ENCODE data around the gene ZBTB9. TPM values are rescaled to one million over a fixed set of nuclear protein-coding genes. Genes with fewer than 3 reads are reported as not detected.

The ZBTB9 gene
- total RNA-seq, 2 donors from 2014 or later: 4.4 to 5.9 TPM

GRCh38 chr6:33430334-33430733 lies 24.0 kb upstream of the ZBTB9 start:
- intact Hi-C loops (cut with DNase I): no loop called here
- no peak for ATAC-seq
- DNase-seq: no peak

GRCh38 chr6:33430991-33431879 lies 23.1 kb upstream of the ZBTB9 start:
- intact Hi-C loops (cut with DNase I): no loop called here

DNA sequence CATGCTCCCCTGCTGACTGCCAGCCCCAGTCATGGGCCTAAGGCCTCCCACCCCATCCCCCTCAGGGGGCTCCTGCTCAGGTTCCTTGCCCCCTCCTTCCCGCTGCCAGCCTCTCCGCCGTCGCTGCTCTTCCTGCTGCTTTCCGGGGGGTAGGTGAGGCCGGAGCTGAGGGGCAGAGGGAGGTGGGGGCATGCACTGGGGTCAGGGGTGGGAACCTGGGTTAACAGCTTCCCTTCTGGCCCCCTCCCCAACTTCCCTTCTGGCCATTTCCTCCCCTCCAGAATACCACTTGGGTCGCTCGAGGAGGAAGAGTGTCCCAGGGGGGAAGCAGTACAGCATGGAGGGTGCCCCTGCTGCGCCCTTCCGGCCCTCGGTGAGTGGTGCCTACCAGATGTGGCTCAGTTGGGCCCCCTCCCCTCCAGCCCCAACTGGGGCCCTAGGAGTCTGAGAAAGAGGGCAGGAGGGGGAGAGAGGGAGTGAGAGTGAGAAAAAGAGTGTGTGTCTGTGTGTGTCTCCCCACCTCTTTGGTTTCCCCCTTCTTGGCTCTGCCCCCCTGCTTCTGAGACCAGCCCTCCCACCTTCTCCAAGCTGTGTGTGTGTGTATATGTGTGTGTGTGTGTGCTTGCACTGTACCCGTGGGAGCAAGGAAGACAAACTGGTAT lies 22.4 kb upstream of the ZBTB9 start:
- no peak for ATAC-seq
- intact Hi-C loops (cut with DNase I): no loop called here
- DNase-seq: no peak

More at GRCh38 chr6:33430991-33431879, 23.1 kb upstream of the ZBTB9 start:
- ATAC-seq (peak; percentile 19 to 48), DNase-seq (peak; percentile 69)

- intact Hi-C loops (cut with DNase I): no loop called here
- no peak for ATAC-seq
- DNase-seq: no peak
These were observed 21.8 kb upstream of the ZBTB9 start for GRCh38 chr6:33432546-33432945.

DNA sequence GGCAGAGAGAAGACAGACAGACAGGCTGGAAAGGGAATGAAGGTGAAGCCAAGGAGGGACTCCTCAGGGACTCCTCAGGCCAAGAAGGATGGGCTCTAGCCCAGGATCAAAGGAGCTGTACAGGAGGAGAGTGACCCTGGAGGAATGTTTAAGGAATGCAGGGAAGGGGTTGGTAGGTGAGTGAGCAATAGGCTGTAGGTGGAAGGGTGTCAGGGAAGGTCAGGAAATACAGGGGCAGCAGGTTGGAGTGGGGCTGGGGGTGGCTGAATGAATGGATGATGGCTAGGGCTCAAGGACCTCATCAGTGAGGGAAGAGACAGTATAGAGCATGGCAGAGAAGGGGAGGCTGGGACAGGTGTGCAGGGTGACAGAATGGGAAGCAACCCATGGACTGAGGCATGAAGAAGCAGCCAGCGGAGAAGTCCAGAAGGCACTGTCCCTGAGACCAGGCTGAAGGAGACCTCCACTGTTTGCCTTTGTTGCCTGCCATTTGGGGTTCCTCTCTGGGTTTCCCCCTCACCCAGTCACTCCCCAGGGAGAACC lies 21.3 kb upstream of the ZBTB9 start:
- ATAC-seq (no peak), DNase-seq (no peak)
- intact Hi-C loops (cut with DNase I): no loop called here

DNA sequence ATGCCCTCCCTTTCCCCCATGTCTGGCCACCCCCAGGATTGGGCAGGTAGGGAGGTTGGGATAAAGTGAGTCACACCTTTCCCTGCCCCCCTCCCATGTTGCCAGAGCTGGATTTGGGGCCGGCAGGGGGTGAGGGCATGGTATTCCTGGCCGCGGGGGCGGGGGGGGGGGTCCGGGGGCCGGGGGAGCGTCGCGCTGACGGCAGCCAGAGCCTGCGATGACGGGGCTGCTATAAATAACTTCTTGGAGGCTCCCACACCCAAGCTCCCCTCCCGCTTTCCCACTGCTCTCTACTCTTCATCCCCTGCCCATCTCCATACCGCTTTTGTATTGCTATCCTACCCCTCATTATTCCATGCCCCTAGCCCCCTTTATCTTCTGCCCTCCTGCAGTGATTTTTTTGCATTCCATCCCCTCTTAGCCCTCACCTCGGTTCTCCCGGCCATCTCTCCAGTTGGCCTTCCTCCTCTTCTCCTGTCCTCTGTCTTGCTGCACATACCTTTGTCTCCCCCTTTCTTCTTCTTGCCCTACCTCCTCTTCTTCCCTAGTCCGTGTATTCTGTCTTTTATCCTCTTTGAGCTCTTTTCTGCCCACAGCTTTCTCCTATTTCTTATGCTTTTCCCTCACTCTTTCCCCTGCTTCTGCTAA lies 20.7 kb upstream of the ZBTB9 start:
- intact Hi-C loops (cut with DNase I): no loop called here
- ATAC-seq (peak; percentile 63 to 65), DNase-seq (no peak)

GRCh38 chr6:33434961-33435360 lies 19.4 kb upstream of the ZBTB9 start:
- intact Hi-C loops (cut with DNase I): no loop called here

GRCh38 chr6:33437666-33438065 lies 16.7 kb upstream of the ZBTB9 start:
- DNase-seq: no peak

More at GRCh38 chr6:33434961-33435360, 19.4 kb upstream of the ZBTB9 start:
- ATAC-seq (no peak), DNase-seq (no peak)

GRCh38 chr6:33438978-33439594 lies 15.3 kb upstream of the ZBTB9 start:
- no peak for ATAC-seq
- intact Hi-C loops (cut with DNase I): no loop called here

More at GRCh38 chr6:33437666-33438065, 16.7 kb upstream of the ZBTB9 start:
- intact Hi-C loops (cut with DNase I): no loop called here
- no peak for ATAC-seq

DNA sequence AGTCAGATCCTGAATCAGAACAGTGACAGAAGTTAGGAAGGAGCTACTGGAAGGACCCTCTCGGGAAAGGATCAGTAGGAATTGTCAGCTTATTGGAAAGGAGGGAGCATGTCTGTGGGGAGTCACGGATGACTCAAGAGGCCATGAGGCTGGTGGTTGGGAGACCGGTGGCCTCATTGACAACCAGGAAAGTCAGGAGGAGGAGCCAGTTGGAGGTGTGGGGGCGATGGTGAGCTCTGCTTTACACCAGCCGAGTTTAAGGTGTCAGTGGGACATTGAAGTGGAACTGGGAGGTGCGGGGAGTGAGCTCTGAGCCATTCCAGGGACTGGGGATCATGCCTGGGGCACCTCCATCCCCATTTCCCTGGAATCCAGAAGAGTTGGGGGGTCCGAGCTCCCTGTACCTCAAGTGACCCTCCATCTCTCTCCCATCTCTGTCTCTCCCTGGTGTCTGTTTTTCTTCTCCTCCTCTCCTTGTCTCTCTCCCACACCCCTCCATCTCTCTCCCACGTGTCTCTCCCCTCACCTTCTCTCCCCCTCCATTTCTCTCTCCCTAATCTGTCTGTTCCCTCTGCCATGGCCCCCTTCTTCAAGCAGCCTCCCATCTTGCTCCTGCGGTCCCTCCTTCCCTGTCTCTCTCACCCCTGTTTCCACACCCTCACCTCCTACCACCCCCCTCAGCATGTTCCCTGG lies 14.3 kb upstream of the ZBTB9 start:
- DNase-seq: no peak
- intact Hi-C loops (cut with DNase I): loop anchor here in 1 of 2 donors (10.0 kb wide), 1 partner anchor 125 kb away; no protein-coding TSS in a partner anchor
- no peak for ATAC-seq

More at GRCh38 chr6:33438978-33439594, 15.3 kb upstream of the ZBTB9 start:
- no peak for DNase-seq

GRCh38 chr6:33440649-33441309 lies 13.6 kb upstream of the ZBTB9 start:
- ATAC-seq: no peak
- intact Hi-C loops (cut with DNase I): loop anchor here in 1 of 2 donors (10.0 kb wide), 1 partner anchor 124 kb away; no protein-coding TSS in a partner anchor
- DNase-seq: no peak

DNA sequence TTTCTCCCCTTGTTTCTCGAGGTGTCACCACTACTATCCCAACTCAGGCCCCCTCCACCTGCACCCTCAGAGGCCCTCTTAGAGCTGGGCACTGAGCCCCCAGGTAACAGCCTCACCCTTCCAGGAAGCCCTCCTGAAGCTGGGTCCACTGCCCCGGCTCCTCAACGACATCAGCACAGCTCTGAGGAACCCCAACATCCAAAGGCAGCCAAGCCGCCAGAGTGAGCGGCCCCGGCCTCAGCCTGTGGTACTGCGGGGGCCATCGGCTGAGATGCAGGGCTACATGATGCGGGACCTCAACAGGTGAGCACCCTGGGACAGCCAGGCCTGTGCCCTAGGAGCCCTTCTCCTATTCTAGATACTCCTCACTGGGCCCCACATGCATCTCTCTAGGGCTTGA lies 12.9 kb upstream of the ZBTB9 start:
- DNase-seq: no peak
- intact Hi-C loops (cut with DNase I): loop anchor here in 1 of 2 donors (10.0 kb wide), 1 partner anchor 123 kb away; no protein-coding TSS in a partner anchor
- ATAC-seq: no peak

- intact Hi-C loops (cut with DNase I): loop anchor here in 1 of 2 donors (10.0 kb wide), 1 partner anchor 123 kb away; no protein-coding TSS in a partner anchor
- no peak for DNase-seq
- no peak for ATAC-seq
These were observed 12.1 kb upstream of the ZBTB9 start for GRCh38 chr6:33442283-33442682.

- DNase-seq (no peak), ATAC-seq (no peak)
- intact Hi-C loops (cut with DNase I): loop anchor here in 1 of 2 donors (10.0 kb wide), 1 partner anchor 122 kb away; no protein-coding TSS in a partner anchor
These were observed 11.4 kb upstream of the ZBTB9 start for GRCh38 chr6:33443025-33443424.

DNA sequence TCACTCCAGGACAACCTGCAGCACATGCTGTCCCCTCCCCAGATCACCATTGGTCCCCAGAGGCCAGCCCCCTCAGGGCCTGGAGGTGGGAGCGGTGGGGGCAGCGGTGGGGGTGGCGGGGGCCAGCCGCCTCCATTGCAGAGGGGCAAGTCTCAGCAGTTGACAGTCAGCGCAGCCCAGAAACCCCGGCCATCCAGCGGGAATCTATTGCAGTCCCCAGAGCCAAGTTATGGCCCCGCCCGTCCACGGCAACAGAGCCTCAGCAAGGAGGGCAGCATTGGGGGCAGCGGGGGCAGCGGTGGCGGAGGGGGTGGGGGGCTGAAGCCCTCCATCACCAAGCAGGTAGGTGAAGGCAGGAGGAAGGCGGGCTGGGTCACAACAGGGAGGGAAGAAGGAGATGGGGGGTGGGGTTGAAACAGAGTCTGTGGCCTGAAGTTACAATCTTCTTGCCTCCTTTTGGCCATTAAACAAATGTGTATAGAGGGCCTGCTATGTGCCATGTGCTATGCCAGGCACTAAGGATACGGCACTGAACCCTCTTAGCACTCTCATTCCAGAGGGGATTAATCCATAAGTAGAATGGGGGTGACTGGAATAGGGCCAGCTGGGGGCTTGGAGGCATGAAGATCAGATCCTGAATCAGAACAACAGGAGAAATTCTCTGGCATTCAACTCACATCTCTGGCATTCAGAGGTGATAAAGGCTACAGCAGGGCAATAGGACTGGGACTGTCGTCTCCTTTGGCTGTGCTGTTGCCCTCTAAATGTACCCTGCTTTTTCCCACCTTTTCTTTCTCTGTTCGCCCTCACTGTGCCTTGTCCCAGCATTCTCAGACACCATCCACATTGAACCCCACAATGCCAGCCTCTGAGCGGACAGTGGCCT lies 10.5 kb upstream of the ZBTB9 start:
- ATAC-seq (no peak), DNase-seq (no peak)
- intact Hi-C loops (cut with DNase I): loop anchor here in 1 of 2 donors (10.0 kb wide), 1 partner anchor 121 kb away; no protein-coding TSS in a partner anchor

DNA sequence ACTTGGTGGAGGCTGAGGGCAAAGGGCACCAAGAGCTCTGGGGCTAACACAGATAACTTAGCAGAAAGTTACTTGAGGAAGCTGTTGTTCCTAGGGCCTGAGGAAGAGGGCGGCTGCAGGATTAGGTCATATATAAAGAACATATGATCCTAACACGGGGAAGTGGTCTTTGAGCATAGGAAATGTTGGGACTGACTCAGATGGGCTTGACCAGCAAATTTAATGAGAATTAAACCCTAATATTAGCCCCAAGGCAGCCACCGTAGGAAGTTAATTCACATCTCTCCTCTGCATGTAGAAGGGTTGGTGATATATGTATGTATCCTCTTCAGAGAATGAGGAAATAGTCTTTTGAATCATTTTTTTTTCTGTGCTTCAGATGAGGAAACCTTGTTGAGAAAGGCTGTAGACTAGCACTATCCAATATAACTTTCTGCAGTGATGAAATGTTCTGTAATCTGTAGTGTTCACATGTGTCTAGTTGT lies 9.2 kb upstream of the ZBTB9 start:
- ATAC-seq: no peak
- intact Hi-C loops (cut with DNase I): loop anchor here in 1 of 2 donors (10.0 kb wide), 1 partner anchor 120 kb away; no protein-coding TSS in a partner anchor
- no peak for DNase-seq

Measured in left cardiac atrium (tissue), 4 donors.